HG03045 (cell line): ENCODE results near the gene CASTOR1.

Source experiments
- ATAC-seq: cut with Tn5 transposase; IDR thresholded peaks from one replicate; pipeline ENCODE4 v1.9.1; 2021; ENCODE audit warnings: mild to moderate bottlenecking, moderate library complexity; ENCODE audit not compliant: unreplicated experiment

The CASTOR1 gene

DNA sequence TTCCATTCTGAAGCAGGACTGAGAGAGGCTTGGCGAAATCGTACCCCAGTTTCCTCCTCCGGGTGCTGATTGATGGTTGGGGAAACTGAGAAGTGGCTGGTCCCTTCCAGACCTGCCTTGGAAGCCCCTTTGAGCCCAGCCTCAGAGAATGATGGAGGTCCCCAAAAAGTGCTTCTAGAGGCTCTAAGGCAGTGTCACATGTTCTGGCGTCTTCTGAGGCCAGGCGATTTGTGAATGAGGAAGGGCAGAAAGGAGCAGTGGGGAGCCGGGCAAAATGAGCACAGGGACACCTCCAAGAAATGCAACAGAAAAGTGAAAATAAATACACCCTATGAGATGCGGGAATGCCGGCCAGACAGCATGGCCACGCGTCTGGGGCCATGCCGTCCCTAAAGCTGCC, 41.7 kb downstream of the CASTOR1 start:
- no peak for ATAC-seq

DNA sequence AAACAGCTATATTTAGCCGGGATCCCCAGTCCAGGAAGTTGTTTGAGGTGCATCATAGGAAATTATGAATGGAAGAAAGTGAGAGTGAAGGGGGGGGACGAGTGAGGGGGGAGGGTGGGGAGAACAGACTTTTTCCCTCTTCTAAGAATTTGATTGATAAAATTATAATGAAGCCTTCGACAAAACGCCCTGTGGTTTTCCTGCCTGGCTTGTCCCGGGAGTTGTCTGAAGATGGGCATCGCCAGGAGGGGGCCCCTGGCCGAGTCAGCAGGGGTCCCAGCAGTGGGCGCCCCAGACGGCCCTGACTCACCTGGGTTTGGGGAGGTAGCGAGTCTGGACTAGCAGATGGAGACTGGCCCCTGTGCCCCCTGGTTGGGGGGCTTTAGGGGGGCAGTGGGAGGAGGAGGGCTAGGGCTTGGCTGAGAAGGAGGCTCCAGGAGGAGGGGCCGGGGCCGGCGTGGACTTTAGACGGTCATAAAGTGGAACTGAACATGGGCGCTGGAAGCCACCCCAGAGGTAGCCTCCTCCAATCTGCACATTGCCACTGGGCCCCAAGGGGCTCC, 42.4 kb downstream of the CASTOR1 start:
- ATAC-seq, result no peak

DNA sequence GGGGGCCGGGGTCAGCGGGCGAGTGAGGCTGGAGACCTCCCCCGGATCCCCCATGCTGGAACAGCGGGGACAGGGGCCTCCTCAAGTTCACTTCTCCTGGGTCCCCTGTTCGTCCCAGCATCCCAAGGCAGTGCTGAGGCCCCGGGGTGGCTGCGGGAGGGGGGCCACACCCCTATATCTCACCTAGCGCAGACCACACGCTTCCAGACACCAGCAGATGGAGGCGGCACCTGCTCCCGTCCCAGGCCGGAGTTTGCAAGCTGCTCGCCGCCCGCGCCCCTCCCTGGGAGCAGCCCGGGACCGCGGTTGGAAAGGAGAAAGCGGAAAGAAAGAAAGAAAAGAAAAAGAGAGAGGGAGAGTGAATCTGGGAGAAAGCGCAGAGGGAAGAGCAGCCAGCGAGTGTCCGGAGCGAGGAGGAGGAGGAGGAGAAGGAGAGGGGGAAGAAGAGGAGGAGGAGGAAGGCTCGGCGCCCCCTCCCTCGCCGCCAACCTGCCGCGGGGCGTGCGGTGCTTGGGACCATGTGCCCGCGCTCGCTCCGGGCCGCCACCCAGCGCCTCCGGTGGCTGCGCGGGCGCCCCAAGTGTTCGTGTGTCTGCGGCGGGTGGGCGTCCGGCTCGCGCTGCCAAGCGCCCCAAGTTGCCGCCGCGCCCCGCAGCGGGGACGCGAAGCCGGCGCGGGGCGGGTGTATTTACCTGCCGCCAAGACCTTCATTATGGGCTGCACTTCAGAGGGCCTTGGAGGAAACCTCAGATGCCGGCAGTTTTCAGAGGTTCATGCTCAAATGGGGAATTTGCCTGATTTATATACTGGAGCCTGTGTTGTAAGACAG, 43.1 kb downstream of the CASTOR1 start, which contains the start of gene LIF:
TSS of gene LIF (minus strand) at position 775 of the 829 bp plus-strand sequence. CDS start at position 711, 64 bp downstream.
- no peak for ATAC-seq

DNA sequence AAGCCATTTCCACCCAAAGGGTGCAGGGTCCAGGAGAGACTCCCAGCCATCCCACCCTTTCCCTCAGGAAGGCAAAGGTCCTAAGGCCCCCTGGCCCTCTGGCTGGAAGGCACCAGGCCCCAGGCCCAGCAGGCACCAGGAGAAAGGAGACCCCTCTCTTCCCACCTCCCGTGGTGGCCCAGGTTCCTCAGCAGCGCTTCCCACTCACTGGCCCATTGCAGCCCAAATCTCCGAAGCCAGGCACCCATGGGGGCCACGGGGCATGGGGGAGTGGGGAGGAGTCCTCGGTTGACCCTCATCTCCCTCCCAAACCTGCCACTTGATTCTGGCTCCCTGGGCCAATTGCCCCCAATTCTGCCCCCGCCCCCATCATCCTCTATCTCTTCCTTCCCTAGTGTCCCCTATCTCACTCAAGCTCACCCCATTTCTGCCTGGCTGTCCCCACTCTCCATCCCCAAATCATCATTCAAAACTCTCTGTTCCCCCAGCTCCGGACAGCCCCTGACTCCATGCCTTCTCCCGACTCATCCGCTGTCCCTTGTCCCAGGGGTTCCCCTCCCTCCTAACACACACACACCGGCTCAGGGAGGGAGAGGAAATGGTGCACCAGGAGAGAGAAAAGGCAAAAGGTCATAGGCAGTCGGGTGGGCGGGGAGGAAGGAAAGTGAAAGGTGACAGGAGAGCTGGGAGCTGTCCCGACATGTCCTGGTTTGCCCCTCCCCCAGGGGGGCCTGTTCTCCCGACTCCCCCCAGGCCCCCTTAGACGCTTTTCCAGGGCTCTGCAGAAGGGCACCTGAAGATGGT, 43.9 kb downstream of the CASTOR1 start:
- ATAC-seq, result no peak

DNA sequence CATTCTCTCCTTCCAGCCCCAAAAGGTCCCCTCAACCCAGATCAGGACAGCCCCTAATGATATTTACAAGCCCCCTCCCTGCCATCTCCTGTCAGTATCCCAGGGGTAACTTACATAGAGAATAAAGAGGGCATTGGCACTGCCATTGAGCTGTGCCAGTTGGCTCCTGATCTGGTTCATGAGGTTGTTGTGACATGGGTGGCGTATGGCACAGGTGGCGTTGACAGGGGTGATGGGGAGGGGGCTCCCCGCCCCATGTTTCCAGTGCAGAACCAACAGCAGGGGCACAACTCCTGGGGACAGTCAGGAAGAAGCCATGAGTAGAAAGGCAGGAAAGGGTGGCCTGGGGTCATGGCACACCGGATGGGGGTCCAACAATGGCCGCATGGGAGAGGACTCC, 44.7 kb downstream of the CASTOR1 start:
- no peak for ATAC-seq

DNA sequence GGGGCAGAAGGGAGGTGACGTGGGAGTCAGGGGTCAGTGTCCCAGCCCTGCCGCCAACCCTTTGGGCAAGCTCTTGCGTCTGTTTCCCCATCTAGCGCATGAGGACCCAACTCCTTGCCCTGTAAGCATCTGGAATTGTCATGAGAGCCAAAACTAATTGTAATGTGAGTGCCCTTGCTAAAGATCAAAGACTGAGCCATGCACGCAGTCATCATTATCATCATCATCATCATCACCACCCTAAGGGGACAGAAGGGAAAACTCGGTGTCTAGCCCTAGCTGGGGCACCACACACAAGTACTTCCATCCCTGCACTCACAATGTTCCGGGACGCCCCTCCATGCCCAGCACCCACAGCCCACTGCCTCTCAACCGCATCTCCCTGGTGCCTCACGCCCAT, 45.2 kb downstream of the CASTOR1 start:
- no peak for ATAC-seq

DNA sequence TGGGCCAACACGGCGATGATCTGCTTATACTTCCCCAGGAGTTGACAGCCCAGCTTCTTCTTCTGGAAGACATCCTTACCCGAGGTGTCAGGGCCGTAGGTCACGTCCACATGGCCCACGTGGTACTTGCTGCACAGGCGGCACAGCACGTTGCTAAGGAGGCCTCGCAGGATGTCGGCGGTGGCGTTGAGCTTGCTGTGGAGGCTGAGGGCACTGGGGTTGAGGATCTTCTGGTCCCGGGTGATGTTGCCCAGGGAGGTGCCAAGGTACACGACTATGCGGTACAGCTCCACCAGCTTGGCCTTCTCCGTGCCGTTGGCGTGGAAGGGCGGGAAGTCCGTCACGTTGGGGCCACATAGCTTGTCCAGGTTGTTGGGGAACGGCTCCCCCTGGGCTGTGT, 45.6 kb downstream of the CASTOR1 start:
- ATAC-seq, result no peak

DNA sequence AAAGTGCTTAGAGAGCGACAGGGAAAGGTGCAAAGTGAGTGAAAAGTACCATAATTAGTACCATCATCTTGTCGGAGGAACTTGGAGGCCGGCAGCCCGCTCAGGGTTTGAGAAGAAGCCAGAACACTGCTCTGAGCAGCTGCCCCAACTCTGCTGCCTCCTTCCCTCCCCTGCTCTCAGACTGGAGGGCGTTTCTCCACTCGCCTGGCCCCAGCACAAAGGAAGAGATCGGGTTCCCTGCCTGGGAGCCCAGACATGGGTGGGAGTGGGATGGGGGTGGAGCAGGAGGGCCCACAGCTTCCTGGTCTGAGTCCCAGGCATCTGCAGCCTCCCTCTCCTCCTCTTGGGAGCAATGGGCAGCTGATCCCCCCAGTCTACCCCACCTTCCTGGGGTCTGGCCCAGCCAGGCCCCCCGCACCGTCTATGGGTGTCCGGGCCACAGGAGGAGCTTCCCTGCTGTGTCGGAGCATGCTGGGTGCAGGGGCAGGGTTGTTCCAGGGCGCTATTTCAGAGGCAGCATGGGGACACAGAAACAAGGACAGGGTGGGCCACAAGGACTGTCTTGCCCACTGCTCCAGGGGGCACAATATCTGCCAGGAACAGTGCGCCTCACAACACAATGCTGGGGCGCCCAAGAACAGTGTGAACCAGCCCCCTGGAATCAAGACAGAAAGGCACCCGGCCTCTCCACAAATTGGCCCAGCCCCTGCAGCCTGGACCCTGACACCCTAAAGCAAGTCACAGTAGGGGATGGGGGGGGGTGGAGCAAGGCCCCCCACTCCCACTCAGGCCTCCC, 47.5 kb downstream of the CASTOR1 start:
- ATAC-seq, result no peak

DNA sequence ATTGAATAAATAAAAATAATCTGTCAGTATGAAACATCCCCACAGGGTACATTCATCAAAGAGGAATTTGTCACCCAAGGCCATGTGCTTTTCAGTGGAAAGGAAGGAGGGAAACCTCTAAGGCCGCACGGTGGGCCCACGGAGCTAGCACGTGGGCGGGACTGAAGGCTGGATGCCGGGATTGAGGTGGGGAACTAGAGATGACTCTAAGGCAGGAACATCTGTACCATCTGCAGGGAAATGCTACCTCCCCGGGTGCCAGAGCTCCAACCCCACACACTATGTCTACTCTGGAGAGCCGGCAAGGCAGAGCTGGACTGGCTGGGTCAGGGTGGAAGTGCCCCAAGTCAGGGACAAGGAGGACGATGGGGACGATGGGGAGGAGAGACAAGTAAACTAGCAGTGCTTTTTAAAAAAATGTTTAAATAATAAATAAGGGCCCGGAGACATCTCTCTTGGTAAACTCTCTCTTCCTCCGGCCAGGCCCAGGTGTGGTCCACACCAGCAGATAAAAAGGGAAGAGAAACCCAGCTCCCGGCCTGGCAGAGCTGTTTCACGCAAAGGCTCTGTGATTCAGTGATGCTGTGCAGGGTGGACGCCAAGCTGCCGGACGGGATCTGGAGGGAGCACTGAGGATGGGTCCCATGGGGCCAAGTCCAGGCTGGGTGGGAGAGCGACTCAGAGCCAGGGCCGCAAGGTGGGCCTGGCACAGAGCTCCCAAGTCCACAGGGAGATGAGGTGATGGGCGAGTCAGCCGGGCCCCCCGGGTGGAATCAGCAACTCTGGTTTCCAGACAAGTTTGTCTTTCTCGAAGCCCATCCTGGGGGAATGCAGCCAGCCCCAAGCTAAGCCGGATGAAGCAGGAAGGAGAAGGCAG, 48.5 kb downstream of the CASTOR1 start:
- ATAC-seq, result no peak

DNA sequence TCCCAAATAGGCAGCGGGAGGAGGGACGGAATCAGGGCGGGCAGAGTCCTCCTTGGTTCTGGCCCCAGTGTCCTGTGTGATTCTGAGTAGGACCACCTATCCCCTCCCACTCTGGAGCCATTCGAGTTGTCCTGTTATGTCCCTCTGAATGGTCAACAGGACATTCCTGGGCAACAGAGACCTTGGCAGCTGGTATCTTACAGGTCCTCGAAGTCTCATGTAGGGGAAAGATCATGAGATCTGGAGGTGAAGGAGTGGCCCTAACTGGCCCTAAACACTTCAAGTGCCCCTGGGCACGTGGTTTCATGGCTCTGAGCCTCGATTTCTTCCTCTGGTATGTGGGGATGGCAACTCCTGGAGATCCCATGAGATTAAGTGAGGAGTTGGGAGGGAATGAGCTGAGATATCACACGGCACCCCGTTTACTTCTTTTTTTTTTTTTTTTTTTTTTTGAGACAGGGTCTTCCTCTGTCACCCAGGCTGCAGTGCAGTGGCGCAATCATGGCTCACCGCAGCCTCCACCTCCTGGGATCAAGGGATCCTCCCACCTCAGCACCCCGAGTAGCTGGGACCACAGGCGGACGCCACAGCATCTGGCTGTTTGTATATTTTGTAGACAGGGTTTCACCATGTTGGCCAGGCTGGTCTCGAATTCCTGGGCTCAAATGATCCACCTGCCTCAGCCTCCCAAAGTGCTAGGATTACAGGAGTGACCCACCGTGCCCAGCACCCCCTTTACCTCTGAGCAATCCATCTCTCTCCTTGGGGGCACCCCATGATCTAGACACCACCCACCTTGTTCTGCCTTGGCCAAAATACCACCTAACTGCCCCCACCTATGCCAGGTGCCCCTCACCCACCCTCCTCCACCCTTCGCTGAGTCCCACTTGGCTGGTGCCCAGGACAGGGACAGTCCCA, 49.6 kb downstream of the CASTOR1 start:
- no peak for ATAC-seq

DNA sequence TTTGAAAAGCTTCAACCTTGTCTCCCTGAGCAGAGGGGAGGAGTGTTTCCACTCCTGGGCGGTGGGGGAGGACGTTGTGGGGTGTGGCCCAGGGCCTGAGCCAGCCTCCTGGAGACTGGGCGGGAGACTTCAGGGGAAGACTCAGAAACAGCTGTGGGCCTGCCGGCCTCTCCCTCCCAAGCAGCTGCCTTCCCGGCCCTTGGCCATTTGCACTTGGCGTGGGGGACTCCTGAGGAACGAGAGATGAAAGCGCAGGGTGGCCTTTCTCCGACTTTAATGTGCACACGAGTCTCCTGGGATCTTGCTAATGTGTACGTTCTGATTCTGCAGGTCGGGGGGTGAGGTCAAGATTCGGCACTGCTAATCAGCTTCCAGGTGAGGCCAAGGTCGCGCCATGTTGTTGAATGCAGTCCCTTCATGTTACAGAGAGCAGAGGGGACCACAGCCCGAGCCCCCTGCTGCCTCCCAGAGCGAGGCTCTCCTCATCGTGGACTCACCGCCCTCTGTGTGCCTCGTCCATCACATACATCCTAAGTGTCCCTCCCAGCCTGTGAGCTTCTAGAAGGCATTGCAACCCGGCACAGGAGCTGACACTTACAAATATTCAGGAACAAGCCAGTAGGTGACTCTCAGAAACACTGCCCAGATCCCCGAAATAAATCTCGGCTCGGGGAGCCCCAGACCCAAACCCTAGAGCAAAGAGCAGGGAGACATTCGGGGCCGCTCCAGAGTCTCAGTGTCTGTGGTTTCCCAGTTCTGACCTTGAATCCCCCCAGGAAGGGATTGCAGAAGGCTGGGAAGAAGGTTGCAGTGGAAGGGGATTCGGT, 50.4 kb downstream of the CASTOR1 start:
- ATAC-seq, result no peak

DNA sequence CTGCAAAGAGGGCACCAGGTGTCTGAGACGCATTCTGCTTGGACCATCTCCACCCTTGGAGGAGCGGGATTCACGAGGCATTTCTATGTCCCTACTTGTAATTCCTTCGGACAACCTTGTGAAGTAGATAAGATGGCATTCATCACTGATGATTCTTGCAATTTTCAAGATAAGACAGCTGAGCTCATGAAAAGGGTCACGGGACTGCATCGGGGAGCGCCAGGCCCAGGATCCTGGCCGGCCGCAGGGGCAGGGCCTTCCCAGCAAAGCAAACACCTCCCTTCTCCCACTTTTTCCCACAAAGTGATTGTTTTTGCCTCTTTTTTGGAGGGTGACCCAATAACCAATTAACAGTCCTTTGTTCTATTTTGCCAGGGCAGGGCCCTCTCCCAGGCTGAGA, 51.2 kb downstream of the CASTOR1 start:
- no peak for ATAC-seq

DNA sequence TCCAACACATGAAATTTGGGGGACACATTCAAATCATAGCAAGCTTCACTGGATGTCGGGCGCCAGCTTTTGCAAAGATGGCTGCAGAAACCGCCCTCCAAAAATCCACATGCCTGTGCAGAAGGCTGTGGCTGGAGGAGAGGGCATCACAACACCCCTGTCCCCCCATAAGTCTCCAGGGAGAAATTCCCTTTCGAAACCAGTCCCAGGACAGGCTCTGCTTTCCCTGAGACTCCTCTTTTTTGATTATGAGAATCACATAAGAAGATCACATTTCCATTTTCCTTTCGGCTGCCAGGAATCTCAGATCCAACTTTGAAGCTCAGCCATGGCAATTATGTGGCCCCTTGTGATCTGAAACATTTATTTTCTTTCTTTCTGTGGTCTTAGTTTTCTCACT, 52.4 kb downstream of the CASTOR1 start:
- ATAC-seq, result no peak

DNA sequence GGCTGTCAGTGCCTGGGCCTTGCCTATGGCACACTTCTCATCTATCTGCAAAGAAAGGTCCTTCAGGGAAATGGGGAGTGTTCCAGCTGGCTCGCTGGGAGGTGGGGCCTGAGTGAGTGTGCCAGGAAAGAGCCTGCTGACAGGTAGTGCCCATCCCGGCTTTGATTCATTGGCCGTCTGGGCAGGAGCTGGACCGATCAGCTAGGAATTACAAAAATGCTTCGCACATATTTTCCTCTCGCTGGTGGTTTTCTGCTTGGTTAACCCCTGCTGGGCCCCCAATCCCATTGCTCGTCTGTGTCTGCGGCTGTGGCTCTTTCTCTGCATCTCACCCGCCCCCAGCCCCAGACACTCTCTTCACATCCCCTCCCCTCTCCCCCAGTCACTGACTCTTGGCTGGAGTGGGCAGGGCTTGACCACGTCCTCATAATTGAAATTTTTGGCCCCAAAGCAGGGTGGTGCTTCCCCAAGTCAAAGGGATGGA, 53.6 kb downstream of the CASTOR1 start:
- ATAC-seq, result no peak
